Measurements from ENCODE around the gene CALML4.

CALML4 gene

GRCh38 chr15:68150187-68150586 is 54.9 kb downstream of the CALML4 start:
- H3K4me3 ChIP-seq (ENCODE audit: low read length), result no peak overlapping the region
- TF ChIP-seq, protein P1, sequence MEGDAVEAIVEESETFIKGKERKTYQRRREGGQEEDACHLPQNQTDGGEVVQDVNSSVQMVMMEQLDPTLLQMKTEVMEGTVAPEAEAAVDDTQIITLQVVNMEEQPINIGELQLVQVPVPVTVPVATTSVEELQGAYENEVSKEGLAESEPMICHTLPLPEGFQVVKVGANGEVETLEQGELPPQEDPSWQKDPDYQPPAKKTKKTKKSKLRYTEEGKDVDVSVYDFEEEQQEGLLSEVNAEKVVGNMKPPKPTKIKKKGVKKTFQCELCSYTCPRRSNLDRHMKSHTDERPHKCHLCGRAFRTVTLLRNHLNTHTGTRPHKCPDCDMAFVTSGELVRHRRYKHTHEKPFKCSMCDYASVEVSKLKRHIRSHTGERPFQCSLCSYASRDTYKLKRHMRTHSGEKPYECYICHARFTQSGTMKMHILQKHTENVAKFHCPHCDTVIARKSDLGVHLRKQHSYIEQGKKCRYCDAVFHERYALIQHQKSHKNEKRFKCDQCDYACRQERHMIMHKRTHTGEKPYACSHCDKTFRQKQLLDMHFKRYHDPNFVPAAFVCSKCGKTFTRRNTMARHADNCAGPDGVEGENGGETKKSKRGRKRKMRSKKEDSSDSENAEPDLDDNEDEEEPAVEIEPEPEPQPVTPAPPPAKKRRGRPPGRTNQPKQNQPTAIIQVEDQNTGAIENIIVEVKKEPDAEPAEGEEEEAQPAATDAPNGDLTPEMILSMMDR (conservative IDR thresholded peaks at IDR 0.05; ENCODE audit: low read depth, low read length), result no peak
- DNase-seq (ENCODE audit: low read depth), result no peak

GRCh38 chr15:68149059-68149458 is 56.1 kb downstream of the CALML4 start:
- DNase-seq (ENCODE audit: low read depth), result no peak
- TF ChIP-seq, protein P1 (conservative IDR thresholded peaks at IDR 0.05; ENCODE audit: low read depth, low read length), result no peak

GRCh38 chr15:68148039-68148438 is 57.1 kb downstream of the CALML4 start:
- no peak overlapping the region for H3K4me3 ChIP-seq (ENCODE audit: low read length)
- no peak for DNase-seq (ENCODE audit: low read depth)

More at GRCh38 chr15:68149059-68149458, 56.1 kb downstream of the CALML4 start:
- no peak overlapping the region for H3K4me3 ChIP-seq (ENCODE audit: low read length)

DNA sequence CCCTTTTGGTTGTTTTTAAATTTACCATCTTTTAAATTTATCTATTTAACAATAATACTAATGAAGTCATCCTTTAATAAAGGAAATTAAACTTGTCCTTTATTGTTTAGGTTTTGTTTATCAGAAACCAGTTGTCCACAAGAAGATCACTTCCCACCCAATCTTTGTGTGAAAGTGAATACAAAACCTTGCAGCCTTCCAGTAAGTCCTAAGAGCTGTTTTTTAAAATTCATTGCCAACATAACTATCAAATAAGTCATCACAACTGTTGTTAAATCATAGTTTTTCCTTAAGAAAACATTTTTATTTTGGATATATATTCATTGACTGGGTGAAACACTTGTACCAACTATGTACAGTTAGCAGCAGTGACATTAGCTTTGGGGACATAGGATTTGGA is 59.4 kb downstream of the CALML4 start:
- TF ChIP-seq, protein P1 (conservative IDR thresholded peaks at IDR 0.05; ENCODE audit: low read depth, low read length), result no peak
- DNase-seq (ENCODE audit: low read depth), result no peak
- no peak overlapping the region for H3K4me3 ChIP-seq (ENCODE audit: low read length)

More at GRCh38 chr15:68148039-68148438, 57.1 kb downstream of the CALML4 start:
- TF ChIP-seq, protein P1 (conservative IDR thresholded peaks at IDR 0.05; ENCODE audit: low read depth, low read length), result no peak

DNA sequence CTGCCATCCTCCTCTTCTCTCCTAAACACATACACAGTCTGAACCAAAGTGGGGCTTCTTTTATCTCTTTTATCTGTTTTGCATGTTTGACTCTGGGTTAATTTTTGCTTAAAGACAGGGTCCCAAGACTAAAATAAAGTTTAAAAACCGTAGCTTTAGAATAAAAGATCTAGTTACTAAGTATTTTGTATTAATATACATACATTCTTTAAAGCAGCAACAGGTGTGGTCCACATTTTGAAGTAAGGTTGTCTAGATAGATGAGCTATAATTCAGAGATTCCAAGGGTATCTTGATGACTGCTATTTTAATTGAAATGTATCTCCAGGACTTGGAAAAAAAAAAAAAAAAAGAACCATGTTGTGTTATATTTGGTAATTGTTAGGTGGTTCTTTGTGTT is 61.3 kb downstream of the CALML4 start:
- TF ChIP-seq, protein P1 (conservative IDR thresholded peaks at IDR 0.05; ENCODE audit: low read depth, low read length), result no peak
- H3K4me3 ChIP-seq (ENCODE audit: low read length), result no peak overlapping the region
- DNase-seq (ENCODE audit: low read depth), result no peak

DNA sequence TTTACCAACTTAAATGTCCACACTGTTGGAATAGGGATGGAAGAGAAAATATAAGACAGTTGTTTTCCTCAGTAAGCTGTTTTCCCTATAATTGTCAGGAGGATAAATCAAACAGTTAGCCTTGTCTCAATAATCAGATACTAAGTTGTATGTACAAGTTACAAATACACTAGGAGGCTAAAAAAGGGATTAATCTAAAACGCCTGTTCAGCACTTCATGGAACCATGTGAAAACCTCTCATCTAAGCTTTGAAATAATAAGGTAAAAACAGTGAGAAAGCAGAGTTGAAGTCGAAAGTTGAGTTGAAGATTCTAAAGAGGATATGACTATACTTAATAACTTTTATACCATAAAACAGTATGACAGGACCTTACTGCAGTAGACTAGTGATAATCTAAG is 62.0 kb downstream of the CALML4 start:
- DNase-seq (ENCODE audit: low read depth), result no peak
- H3K4me3 ChIP-seq (ENCODE audit: low read length), result no peak overlapping the region
- TF ChIP-seq, protein P1 (conservative IDR thresholded peaks at IDR 0.05; ENCODE audit: low read depth, low read length), result no peak
